Left ventricle myocardium inferior (tissue), 1 donor: ENCODE results near the gene SDK1. TPM values are rescaled to one million over a fixed set of nuclear protein-coding genes. Genes with fewer than 3 reads are reported as not detected.

ENCODE experiments used
- DNase-seq: peaks from one replicate; pipeline ENCODE4 v3.0.0-alpha.2; 2020
- H3K27ac ChIP-seq: fragments of 200-600 bp; replicated peaks from 2 replicates; pipeline ENCODE4 v1.8.0; 2021
- H3K27me3 ChIP-seq: fragments of 200-600 bp; 2 replicates; pipeline ENCODE4 v1.8.0; 2021; ENCODE audit warnings: low read depth
- H3K36me3 ChIP-seq: fragments of 200-600 bp; 2 replicates; pipeline ENCODE4 v1.8.0; 2021
- H3K4me1 ChIP-seq: fragments of 200-600 bp; 2 replicates; pipeline ENCODE4 v1.8.0; 2021
- H3K4me3 ChIP-seq: fragments of 200-600 bp; 2 replicates; pipeline ENCODE4 v1.8.0; 2021; ENCODE audit warnings: mild to moderate bottlenecking, moderate library complexity
- H3K9me3 ChIP-seq: fragments of 200-600 bp; replicated peaks from 2 replicates; pipeline ENCODE4 v1.8.0; 2021
- intact Hi-C: fragments of 100-400 bp; cut with micrococcal nuclease; formaldehyde crosslinking; loops from one replicate; pipeline ENCODE4 v1.11.0; 2022
- total RNA-seq: library from RNA; stranded (reverse); fragmentation: NEBNext Ultra II Directional; extraction: Animal tissue kit (Norgen Biotek cat#: 25700); gene quantifications from one replicate; pipeline ENCODE4 v1.2.1, GENCODE V29; 2021
- TF ChIP-seq, protein P1 (sequence below): fragments of 200-600 bp; IDR thresholded peaks from 2 replicates; pipeline ENCODE4 v1.8.0; 2021; ENCODE audit warnings: antibody characterized with exemption, mild to moderate bottlenecking, borderline replicate concordance
- donor health status: DM: no; HTN: yes; CAD: no; lungs with severe emphysema.

The SDK1 gene
- total RNA-seq, 1 donor from 2014 or later: 1.3 TPM

- Histone ChIP-seq H3K9me3 (no peaks in the 10 kb centered on the region), H3K27me3 (peaks cover 7% of the 10 kb centered on the region), H3K36me3 (no peaks in the 10 kb centered on the region), H3K27ac (no peak overlapping the region), H3K4me1 (no peaks in the 10 kb centered on the region), H3K4me3 (no peak overlapping the region)
- intact Hi-C loops: no loop called here
- TF ChIP-seq, protein P1, sequence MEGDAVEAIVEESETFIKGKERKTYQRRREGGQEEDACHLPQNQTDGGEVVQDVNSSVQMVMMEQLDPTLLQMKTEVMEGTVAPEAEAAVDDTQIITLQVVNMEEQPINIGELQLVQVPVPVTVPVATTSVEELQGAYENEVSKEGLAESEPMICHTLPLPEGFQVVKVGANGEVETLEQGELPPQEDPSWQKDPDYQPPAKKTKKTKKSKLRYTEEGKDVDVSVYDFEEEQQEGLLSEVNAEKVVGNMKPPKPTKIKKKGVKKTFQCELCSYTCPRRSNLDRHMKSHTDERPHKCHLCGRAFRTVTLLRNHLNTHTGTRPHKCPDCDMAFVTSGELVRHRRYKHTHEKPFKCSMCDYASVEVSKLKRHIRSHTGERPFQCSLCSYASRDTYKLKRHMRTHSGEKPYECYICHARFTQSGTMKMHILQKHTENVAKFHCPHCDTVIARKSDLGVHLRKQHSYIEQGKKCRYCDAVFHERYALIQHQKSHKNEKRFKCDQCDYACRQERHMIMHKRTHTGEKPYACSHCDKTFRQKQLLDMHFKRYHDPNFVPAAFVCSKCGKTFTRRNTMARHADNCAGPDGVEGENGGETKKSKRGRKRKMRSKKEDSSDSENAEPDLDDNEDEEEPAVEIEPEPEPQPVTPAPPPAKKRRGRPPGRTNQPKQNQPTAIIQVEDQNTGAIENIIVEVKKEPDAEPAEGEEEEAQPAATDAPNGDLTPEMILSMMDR: no peak
- DNase-seq: no peak
These were observed 802.5 kb downstream of the SDK1 start for GRCh38 chr7:4103352-4104091.

DNA sequence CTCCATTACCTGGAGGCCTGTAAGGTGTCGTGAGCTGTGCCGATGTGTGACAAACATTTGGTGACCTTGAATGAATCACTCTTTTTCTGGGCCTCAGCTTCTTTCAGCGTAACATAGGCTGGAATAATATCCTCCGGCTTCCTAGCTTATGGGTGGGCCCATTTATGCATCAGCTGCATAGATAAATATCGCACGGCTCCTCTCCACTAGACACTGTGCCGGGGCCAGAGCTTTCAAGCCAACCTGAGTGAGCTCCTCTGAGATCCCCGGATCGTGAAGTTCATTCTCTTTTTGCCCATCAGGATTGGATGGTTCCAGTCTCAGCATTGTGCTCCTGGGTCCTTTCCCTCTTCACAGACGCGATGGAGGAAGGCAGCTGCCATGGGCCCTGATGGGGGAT is 806.8 kb downstream of the SDK1 start:
- H3K36me3 ChIP-seq: no peaks in the 10 kb centered on the region
- no peak overlapping the region for H3K4me3 ChIP-seq
- no peak for DNase-seq
- H3K27me3 ChIP-seq: no peaks in the 10 kb centered on the region
- H3K9me3 ChIP-seq: no peaks in the 10 kb centered on the region
- H3K4me1 ChIP-seq: no peaks in the 10 kb centered on the region
- TF ChIP-seq, protein P1: no peak
- intact Hi-C loops: no loop called here
- no peak overlapping the region for H3K27ac ChIP-seq

DNA sequence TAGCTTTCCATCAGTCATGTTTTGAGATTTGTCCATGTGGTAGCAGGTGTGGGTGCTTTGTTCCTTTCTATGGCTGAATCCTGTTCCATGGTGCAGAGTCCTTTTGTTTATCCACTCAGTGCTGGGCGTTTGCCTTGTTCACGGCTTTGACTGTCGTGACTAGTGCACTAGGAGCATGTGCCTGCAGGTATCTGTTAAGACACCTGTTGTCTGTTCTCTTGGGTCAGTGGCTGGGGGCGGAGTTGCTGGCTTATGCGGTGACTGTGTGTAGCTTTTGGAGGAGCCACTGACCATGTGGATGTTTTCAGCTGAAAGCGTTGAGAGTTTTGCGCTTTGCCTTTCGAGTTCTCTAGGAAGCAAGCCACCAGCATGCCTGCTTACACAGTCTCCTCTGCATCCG is 807.9 kb downstream of the SDK1 start:
- Histone ChIP-seq H3K27me3 (no peaks in the 10 kb centered on the region), H3K36me3 (no peaks in the 10 kb centered on the region), H3K4me1 (no peaks in the 10 kb centered on the region), H3K27ac (no peak overlapping the region), H3K9me3 (no peaks in the 10 kb centered on the region), H3K4me3 (no peak overlapping the region)
- DNase-seq: no peak
- intact Hi-C loops: no loop called here
- TF ChIP-seq, protein P1: no peak

DNA sequence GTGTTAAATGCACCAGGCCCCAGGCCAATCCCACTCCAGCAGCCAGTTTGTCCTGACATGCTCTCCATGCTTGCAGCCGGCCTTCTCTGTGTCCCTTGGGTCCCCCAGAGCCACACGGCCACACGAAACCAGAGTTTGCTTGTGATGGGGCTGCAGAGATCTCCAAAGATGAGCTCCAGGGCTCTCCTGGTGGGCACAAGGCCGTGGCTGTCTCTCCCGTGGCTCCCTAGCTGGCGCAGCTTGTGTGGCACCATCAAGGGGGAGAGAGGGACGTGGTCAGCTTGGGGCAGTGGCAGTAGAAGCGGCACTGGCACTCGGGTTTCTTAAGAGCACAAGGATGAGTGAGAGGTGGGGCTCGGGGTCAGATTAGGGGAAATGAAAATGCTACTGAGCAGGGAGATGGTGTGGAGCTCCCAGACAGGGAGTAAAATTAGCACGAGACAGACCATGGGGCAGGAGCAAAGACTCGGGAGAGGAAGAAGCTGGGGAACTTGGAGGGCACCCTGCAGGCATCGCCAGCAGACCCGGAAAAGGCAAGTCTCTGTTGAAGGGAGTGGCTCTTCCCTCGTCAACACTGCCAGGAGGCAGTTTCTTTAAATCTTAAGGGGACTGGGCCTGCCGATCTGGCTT is 808.5 kb downstream of the SDK1 start:
- Histone ChIP-seq H3K9me3 (no peaks in the 10 kb centered on the region), H3K4me3 (no peak overlapping the region), H3K27me3 (no peaks in the 10 kb centered on the region), H3K27ac (no peak overlapping the region), H3K36me3 (peaks cover 3% of the 10 kb centered on the region), H3K4me1 (no peaks in the 10 kb centered on the region)
- no peak for DNase-seq
- TF ChIP-seq, protein P1: no peak
- intact Hi-C loops: no loop called here

GRCh38 chr7:4110438-4110837 is 809.4 kb downstream of the SDK1 start:
- Histone ChIP-seq H3K27ac (no peak overlapping the region), H3K36me3 (peaks cover 3% of the 10 kb centered on the region), H3K27me3 (no peaks in the 10 kb centered on the region), H3K9me3 (no peaks in the 10 kb centered on the region), H3K4me1 (no peaks in the 10 kb centered on the region), H3K4me3 (no peak overlapping the region)
- no peak for DNase-seq
- intact Hi-C loops: no loop called here
- TF ChIP-seq, protein P1: no peak
